NCI-H2081 treated with DMSO at 0.1 percent for 48 hours (cell line): ENCODE data around the gene PTGER1.

Source experiments
- DNase-seq: peaks from one replicate; lab custom pipeline; 2025; lab: John Stamatoyannopoulos, UW

The PTGER1 gene

DNA sequence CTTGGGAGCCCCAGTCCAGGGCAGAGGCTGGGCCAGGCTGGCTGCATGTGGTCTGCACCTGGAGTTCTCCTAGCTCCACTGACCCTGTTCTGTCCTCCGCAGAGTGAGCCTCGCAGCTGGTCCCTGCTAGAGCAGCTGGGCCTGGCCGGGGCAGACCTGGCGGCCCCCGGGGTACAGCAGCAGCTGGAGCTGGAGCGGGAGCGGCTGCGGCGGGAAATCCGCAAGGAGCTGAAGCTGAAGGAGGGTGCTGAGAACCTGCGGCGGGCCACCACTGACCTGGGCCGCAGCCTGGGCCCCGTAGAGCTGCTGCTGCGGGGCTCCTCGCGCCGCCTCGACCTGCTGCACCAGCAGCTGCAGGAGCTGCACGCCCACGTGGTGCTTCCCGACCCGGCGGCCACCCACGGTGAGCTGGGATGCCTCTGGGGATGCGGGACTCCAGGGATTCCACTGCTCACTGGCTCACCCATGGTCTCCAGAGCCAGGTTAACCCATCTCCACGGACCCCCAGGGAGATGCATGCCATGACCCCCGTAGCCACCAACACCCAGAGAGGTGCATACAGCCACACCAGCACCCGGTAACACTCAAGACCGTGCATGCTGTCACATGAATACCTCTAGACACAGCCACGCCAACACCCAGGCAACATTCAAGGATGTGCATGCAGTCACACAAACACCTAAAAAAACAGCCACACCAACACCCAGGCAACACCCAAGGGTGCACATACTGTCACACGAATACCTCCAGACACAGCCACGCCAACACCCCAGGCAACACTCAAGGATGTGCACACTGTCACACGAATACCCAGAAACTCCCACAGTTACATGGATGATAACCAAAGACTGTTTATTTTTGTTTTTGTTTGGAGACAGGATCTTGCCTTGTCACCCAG, 33.9 kb downstream of the PTGER1 start:
- DNase-seq = no peak

DNA sequence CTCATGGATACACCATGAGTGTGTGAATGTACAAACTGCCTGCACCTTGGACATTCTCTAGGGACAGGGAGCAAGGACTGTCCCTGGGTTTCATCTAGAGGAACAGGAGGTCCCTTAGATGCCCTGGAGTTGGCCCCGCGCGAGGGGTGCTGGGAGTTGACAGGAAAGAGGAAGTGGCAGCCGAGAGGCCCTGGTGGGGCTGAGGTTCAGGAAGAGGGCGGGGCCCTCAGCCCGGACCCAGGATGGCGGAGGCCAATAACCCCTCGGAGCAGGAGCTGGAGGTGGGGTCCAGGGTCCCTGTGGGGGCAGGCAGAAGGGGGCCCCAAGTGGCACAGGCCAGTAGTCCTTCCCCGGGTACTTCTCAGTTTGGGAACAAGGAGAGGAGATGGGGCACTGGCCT, 35.1 kb downstream of the PTGER1 start:
- DNase-seq = no peak

DNA sequence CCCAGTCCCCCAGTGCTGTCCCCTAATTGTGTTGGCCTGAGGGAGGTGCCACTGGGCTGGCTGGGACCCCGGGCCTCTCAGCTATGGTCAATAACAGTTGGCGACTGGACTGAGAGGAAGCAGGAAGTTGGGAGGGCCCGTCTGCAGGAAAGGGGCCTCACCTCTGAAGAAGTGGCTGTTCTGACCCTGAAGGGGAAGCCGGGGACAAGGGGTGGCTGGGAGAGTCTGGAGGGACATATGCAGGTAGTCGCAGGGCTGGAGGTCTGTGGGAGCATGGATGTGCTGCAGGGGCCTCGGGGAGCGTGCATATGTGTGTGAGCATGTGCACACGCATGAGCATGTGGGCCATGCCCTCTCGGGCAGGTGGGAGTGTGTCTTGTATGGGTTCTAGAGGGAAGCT, 36.1 kb downstream of the PTGER1 start:
- DNase-seq = no peak

DNA sequence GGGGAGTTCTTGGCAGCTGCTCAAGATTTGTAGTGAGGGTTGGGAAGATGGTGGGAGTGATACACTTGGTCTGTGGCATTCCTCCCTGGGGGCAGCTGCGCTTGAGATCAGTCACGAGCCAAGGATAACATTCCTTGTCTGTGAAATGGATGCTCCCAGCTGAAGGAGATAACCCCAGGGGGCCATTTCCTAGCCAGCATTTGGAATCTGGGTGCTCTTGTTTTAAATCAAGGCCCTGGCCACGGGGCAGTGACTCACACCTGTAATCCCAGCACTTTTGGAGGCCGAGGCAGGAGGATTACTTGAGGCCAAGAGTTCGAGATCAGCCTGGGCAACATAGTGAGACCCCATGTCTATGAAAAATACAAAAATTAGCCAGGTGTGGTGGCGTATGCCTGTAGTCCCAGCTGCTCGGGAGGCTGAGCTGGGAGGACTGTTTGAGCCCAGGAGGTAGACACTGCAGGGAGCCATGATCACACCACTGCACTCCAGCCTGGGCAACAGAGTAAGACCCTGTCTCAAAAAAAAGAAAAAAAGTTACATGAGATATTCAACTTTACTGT, 37.5 kb downstream of the PTGER1 start:
- no peak for DNase-seq

DNA sequence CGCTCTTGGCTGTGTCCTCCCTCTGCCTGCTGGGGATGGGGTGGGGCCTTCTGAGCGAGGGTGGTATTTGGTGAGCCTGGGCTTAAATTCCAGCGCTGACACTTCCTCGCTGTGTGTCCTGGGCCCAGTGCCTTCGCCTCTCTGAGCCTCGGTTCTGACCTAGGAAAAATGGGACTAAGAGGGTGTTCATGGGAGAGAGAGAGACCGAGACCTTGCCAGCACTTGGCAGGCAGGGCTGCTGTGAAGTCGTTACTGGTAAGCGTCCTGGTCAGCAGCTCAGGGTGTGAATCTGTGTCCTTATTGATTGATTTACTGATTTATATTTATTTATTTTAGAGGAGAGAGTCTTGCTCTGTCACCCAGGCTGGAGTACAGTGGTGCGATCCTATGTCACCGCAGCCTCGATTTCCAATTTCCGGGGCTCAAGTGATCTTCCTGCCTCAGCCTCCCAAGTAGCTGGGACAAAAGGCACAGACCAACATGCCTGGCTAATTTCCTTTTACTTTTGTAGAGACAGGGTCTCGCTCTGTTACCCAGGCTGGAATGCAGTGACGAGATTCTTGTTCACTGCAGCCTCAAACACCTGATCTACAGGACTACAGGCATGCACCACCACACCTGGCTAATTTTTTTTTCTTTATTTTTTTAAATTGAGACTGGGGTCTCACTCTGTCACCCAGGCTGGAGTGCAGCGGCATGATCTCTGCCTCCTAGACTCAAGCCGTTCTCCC, 39.7 kb downstream of the PTGER1 start:
- DNase-seq = no peak

DNA sequence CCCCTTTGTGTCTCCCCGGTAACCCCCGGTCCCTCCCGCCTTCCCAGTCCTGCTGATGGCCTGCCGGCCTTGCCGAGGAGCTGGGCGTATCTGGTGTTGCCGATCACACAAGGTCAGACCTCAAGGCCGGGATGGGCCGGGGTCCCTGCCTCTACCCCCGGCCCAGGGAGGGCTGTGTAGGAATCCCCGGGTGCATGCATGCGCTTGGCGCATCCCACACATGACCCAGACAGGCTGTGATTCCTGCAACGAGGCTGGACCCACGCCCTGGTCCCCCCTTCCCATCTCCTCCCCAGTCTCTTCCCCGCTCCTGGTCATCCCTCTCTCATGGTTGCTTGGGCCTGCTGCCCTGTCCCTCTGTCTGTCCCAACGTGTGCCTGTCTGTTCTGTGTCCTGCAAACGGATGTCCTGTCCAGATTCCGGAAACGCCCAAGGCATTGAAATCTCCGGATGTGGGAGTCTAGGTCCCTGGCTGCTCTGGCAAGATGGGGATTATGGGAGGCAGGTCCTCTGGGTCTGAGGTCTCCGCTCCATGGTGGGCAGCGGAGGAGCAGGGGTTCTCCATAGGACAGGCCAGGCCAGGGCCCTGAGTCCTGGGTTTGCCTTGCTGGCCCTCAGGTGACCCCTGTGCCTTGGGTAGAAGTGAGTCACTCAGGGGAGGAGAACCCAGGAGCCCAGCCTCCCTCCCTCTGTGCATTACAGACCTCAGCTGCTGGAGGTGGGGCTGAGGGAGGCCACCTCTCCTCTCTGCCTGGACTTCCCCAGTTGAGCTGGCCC, 40.4 kb downstream of the PTGER1 start:
- DNase-seq = no peak

DNA sequence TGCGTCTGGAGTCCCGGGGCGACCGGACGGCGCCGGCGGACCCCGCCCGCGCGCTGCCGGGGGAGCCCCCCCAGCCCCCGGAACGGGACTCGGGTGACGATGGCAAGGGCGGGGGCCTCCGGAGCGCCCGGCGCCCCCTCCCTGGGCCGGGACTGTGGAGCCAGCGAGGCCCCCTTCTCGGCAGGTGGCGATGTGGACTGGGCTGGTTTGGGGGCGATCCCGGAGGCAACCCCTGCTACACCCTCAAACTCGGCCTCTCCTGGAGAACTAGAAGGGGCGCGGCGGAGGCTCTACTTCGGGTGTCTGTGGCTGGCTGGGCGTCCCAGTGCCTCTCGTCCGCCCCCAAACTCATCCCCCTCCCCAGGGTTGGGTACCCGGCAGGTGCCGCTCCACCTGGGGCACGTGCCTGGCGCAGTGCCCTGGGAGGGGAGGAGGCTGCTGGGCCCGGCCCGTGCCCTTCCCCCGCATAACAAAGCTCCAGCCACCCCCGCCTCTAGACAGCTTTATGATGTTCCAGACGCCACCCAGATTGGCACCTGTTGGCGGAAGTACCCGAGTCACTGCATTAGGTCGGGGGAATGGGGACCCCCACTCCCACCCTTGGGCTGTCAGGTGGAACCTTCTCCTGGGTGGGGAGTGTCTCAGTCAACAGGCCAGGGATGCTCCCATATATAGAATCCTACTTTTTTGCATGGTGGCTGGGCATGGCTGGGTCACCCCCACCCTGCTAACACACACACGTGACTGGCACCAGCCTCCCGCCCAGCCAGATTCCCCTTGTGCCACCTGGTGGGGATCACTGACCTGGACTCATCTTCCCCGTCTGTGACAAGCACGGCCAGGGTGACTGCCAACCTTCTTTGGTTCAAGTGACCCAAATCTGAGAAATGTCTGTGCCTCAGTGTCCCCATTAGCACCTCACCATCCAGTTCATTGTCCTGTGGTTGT, 41.3 kb downstream of the PTGER1 start:
- DNase-seq = peak; percentile 9

DNA sequence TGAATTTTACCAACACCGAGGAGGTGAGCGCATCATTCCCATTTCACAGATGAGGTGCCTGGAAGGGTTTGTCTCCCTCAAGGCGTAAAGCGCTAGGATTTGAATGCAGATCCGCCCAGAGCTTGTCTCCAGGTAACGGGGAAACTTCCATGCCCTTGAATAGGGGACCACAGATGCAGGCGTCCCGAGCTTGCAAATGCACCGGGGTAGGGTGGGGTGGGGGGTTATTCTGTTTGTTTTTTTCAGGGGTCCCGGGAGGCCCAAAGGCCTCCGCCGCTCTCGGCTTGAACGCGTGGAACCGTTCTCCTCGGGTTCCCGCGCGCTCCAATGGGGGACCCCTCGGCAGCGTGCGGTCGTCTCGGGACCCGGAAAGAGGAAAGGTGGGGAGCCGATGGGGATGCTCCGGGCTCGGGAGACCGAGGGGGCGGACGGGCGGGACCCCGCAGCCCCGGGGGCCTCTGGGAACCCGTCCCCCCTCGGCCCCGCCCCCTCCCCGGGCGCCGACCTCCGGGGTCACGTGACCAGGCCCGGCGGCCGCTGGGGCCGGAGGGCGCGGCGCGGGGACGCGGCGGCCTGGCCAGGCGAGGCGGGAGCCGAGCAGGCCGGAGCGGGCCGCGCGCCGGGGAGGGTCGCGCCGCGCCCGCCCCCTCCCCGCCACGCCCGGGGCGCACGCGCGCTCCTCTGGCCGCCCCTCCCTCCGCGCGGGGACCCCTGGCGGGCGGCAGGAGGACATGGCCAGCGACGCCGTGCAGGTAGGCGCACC, 42.2 kb downstream of the PTGER1 start, which contains the start of gene PKN1:
Gene PKN1, plus strand, starts transcription at position 516 of the 763 bp plus-strand sequence. Its CDS starts 216 bp downstream, at position 732.
- DNase-seq = no peak

DNA sequence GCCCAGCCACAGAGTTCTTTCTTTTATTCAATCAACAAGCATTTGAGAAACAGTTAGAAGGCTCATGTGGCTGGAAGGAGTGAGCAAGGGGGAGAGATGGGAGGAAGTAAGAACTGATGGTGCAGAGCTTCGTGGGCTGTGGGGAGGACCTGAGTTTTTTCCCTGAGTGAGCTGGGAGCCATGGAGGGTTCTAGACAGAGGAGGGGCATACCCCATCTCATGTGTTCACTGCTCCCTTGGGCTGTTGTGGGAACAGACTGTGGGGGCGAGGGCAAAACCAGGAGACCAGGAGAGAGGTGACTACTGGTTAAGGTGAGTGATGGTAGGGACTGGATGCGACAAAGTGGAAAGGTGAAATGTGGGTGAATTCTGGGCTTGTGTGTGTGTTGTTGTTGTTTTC, 44.4 kb downstream of the PTGER1 start:
- no peak for DNase-seq

DNA sequence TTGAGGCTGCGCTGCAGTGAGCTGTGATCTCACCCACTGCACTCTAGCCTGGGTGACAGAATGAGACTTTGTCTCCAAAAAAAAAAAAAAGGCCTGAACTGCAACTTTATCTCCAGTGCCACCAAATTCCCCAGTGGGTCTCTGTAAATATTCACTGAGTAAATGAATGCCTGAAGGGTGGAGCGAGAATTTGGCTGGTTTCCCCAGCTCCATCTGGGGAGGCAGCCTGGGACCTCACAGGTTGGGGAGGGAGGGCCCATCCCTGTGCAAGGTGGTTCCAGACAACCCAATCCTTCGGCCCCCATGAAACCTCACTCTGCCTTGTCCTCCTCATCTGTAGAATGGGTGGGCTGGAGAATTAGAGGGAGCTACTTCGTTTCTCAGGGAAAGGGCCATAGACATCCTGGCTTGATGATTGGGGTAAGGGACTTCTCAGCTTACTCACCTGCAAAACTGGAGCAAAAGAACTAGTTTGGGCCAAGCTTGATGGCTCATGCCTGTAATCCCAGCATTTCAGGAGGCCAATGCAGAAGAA, 46.2 kb downstream of the PTGER1 start:
- DNase-seq = no peak

DNA sequence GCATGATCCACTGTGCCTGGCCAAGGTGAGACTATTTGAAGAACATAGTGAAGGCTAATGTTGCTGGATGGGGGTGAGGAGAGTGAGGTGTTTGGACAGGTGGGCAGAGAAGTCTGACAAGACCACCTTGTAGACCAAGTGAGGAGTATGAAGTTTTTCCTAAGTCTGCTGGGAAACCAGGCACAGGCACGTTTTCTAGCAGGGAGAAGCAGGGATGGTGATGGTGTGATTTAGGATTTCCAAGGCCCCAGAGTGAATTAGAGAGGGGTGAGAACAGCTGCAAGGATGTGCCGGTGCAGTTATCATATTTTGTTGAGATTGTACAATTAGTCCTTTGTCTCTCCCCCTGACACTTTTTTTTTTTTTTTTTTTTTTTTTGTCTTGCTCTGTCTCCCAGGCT, 47.7 kb downstream of the PTGER1 start:
- no peak for DNase-seq

DNA sequence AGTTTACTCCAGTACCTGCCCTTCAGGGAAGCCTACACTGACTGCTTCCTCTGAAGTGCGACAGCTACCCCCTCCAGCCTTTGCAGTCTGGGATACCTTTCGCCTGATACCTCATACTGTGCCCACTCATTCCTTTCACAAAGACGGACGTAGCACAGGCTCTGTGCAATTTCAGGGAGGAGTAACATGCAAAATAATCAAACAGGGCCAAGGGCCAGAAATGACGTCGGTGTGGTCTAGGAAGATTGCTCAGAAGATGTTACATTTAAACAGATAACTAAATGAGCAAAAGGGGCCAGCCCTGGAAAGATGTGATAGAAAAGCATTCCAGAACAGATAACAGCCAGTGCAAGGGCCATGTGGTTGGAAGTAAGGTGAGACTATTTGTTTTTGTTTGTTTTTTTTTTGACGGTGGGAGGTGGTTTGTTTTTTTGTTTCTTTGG, 49.4 kb downstream of the PTGER1 start:
- DNase-seq = no peak
